Pulmonary artery endothelial cell (primary cell): ENCODE results near the gene ARAP2. TPM values are rescaled to one million over a fixed set of nuclear protein-coding genes. Genes with fewer than 3 reads are reported as not detected.

ENCODE experiments used
- DNase-seq: peaks from one replicate; pipeline ENCODE4 v3.0.0-alpha.2; 2011; ENCODE audit warnings: low read depth, low spot score
- total RNA-seq: library from RNA; depleted of rRNA; stranded (reverse); fragments of >200 nt; gene quantifications from 2 replicates; pipeline ENCODE4 v1.2.3, GENCODE V29; 2014

Gene ARAP2
- total RNA-seq, 1 donor from 2014 or later = 0.33 TPM

DNA sequence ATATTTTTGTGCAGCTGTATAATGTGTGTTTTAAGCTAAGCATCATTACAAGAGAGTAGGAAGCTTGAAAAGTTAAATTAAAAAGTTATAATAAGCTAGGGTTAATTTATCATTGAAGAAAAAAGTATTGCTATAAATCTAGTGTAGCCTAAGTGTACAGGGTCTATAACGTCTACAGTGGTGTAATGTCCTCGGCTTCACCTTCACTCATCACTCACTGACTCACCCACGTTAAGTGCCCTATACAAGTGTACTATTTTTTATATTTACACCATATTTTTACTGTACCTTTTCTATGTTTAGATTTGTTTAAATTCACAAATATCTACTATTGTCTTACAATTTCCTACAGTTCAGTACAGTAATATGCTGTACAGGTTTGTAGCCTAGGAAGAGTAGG, 23.5 kb downstream of the ARAP2 start:
- DNase-seq = no peak

DNA sequence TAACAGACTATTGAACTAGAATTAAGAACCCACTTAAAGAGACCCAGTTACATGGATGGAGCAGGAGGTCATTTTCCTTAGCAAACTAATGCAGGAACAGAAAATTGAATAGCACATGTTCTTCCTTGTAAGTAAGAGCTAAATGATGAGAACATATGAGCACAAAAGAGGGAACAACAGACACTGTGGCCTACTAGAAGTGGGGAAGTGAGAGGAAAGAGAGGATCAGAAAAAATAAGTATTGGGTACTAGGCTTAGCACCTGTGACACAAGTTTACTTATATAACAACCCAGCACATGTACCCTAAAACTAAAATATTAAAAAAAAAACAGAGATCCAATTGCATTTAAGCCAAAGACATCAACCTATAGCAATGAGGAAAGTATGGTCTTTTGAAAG, 26.2 kb downstream of the ARAP2 start:
- DNase-seq = no peak

DNA sequence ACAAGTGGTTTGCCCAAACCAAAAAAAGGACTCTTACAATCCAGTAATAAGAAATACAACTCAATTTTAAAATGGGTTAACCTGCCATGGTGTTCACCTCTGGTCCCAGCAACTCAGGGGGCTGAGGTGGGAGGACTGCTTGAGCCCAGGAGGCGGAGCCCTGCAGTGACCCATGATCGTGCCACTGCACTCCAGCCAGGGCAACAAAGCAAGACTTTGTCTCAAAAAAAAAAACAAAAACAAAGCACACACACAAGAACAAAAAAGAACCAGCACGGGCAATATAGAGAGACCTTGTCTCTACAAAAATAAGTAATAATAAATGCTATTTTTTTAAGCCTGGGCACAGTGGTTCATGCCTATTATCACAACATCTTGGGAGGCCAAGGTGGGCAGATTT, 28.7 kb downstream of the ARAP2 start:
- no peak for DNase-seq

DNA sequence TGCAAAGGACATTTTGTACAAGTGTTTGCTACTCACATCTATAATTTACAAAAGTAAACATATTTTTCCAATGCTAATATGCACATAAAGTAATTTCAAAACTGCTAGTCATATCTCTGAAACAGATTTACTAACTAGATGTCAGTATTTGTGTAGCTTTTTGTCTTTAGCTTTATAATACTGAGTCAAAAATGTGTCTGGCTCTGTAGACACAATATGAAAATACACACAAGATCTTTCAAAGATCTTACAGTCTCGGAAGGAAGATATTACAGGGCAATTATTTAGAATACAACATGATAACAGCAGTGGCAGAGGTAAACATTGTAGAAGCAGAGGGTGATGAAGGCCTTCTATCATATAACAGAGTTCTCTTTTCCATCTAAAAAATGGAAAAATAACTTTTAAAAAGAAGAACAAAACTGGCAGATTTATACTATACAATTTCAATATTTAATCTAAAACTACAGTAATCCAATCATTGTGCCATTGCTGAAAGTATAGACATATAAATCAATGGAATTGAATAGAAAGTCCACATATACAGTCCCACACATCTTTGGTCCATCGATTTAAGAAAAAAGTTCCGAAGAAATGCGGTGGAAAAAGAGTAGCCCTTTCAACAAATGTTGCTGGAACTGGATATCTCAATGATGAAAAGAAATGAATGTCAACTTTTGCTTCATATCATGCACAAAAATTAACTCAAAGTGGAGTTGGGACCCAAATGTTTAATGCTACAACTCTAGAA, 29.4 kb downstream of the ARAP2 start:
- DNase-seq = no peak

DNA sequence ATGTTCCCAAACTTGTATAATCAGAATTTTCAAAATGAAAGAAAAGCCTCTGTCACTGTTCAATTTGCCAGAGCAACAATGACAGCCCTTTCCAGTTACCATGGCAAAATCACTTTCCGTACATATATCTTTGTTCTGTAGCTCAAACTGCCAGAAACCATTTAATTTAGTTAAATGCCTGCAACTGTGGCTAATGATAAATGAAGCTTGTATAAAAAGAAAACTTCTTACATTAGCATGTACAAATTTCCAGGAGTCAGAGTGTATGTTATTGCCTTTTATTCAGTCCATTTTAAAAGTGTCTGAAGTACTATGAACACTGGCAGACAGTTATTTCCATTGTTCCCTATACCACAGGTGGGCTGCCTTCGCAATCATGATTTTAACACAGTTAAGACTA, 30.3 kb downstream of the ARAP2 start:
- DNase-seq = no peak

DNA sequence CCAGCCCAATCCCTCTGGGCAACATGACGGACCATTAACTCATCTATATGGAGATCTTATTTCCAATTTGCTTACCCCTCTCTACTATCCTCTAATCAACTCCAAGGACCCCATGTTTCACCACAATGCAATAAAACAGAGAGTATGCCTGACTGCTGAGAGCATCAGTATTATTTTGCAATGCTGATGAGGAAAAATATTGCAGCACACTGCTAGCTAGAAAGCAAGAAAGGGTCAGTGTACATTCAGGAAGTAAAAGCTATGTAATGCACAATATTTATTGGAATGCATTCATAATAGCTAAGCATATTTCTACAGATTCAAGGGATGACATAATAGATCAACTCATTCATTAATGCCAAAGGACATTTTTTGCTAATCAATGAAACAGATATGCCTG, 33.2 kb downstream of the ARAP2 start:
- no peak for DNase-seq

DNA sequence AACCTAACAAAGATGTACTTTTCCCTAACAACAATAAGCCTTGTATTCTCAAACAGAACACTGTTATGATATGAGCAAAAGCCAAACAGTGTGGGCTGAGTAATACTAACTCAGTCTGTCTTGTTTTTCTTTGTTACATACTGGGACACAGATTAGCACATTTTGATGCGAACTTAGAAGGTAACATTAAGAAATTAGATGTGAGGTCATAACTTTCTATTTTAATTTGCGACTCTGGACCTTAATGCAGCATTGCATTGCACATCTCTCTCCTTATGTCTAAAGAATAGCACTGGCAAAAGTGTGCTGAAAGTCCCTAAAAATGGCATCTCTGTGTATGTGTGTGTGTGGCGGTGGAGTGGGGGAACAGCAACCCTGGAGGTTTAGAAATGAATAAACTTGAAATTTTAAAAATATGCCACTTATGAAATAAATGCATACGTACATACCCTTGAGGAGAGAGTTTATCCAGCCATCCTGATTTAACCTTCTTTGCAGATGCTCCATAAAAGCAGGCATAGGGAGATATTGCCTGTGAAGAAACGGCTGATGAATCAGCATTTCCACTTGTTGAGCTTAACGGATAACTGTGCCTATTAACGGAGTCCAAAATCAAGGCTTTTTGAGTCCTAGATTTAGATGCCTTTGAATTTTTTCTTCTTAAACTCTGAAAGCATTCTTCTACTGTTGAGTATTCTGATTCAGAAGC, 34.2 kb downstream of the ARAP2 start:
- DNase-seq = no peak

DNA sequence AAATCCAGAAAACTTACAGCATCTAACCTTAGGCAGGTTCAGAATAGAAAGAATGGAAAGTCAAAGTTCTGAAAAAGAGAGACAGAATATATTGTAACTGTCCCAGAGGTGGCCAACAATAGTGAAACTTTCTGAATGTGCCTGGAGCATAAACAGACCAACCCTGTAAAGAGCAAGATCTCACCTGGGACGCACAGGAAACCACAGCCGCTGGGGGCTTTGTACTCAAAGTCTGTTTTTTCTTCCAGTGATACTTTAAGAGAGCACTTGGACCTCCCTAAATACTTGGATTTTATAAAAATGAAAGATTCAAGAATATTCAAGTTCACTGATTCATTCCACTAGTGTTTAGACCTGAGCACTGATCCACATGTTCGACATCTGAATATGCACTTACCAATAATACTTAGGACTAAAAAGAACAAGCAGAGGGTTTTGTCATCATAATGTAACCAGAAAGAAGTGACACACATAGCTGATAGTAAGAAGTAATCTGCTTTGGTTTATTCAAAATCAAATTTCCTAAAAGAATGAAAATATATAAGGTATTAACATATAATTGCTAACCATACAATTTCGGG, 35.3 kb downstream of the ARAP2 start:
- DNase-seq = no peak

DNA sequence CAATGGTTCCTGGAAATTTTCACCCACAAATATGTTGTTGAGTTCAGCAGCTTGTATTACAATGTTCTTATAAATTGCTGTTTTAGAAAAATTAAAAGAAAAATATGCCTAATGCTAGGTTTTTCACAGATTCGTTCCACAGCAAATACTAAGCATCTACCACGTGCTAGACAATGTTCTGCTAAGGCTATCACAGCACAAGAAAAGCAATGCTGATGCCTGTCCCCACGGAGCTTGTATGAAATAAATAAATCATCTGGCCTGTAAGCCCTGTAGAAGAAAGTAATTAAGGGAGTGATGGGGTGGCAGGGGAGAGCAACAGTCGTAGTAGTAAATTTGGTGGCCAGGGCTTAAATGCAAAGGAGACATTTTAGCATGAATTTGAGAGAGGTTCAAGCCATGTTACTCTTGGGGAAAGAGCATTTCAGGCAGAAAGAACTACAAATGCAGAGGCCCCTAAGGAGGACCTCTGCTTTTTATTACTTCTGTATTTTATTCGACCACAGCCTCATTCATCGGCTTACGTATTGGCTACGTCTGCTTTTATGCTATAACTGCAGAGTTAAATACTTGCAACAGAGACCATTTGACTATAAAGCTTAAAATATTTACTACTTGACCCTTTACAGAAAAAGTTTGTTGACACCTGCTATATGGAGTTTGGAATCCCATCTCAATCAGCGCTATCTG, 36.3 kb downstream of the ARAP2 start:
- DNase-seq = no peak

DNA sequence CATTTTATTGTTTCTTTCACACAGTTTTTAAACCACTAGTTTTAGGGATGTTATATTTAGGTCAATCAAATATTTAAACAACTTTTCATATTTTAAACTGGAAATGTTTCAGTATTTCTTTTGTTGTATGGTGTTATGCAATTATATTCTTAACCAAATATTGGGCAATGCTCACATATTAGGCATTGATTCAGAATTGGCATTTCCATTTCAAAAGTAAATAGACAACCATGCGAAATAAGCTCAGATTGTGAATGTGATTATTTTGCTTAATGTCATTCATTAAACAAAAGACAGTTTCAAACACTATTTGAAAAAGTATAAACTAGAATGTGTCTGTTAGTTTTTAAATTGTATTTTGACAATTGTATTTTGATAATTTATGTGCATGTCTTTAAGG, 36.9 kb downstream of the ARAP2 start:
- no peak for DNase-seq

DNA sequence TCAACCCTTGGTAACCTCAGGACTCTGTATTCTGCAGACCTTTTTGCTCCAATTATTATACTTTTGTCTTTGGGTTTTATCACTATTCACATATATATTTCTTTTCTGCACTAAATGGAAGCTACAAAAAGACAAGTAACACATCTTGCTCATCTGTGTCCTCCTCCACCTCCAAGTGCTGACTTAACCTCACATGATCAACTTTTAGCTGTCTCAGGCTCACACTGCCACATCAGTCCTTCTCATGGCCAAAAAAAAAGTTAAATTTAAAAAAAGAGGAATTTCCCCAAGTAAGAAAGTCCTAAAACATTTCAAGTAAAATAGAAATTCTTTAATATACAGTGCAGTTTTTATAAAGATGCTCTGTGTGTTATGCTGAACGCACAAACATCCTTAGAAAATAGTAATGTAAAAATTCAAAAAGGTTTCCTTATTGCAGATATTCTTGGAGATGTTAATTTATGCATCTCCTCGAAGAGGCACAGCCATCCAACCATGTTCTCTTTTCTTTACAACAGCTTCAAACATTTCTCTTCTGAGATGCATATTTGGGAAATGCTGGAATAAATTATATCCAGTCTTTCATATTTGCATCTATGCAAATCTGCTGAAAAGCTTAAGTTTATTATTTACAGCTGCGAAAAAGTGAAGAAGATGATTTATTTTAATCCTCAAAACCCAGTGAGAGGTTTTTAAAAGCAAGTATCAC, 37.6 kb downstream of the ARAP2 start:
- DNase-seq = no peak

DNA sequence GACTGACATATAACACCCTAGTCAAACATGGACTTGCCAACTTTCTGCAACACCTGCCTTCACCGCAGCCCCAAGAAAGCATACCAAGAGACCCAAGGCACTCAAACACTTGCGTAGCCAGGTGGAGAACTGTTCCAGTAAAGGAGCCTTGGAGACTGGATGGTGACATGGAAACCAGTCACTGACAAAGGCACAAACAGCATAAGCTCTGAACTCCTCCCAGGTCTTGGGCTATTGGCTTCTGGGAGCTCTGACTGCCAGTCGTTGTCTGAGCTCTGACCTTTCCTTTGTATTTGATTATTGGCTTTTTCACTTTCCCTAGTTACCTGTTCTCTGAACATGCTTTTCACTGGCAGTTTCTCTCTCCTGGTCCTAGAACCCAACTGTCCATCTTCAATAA, 38.3 kb downstream of the ARAP2 start:
- DNase-seq = no peak

DNA sequence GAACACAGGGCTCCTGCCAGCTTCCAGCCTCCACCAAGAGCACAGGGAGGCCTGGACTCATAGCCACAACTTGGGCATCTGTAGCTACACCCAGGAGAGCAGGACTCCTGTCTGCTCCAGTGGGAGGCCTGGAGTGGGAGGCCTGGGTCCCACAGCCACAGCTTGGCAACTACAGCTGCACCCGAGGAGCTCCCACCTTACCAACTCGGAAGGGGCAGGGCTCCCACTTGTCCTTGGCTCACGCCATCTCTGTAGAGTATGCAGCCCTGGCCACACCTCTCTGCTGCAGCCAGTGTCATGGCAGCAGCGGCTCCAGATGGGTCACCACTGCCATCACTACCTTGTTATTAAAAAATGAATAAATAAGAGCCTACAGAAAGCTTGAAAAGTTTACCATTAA, 45.5 kb downstream of the ARAP2 start:
- no peak for DNase-seq

DNA sequence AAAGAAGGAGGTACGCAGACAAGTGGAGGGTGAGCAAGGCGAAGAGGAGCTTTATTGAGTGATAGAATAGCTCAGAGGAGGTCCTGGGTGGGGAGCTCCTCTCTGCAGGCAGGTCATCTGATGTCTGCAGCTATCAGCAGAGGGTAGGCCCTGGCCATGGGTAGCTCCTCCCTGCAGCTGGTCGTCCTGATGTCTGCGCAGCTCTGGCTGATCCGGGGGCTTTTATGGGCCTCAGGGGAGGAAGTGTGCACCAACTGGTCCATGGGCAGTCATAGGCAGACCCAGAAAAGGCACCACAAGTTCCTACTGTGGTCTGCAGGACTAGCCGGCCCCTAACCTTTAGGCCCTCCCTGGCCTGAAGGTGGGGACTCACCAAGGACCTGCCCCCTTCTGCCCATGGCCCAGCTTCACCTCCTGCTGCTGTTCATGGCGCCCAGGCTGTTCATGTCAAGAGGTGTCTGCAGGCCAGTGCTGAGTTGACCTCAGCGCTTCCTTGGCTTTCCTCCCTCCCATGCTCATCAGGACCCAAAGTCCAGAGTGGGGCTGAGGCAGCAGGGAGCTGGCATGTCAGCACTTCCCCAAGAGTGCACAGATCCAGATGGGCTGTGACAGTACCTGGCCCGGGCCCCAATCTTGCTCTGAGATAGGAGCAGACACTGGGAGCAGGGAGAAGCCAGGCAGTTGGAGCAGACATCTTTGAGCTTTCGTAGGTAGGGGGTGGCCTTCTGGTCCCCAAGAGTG, 46.1 kb downstream of the ARAP2 start:
- DNase-seq = no peak

DNA sequence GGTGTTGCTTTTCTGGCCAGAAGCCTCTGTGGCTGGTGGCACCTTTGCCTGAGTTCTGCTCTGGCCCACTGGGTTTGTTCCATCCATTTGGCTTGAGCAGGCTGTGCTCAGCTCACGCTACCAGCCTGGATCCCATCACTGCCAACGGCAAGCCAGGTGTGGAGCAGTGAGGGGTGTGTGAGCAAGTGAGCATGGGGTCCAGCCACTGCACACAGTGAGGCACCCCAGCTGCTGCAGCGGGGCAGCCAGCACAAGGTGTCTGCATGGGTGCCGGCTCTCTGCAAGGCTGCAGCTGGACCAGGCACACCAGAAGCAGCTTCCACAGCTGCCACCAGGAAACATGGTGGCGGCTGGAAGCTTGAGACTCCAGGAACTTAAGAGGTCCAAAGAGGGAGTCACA, 46.8 kb downstream of the ARAP2 start:
- no peak for DNase-seq

DNA sequence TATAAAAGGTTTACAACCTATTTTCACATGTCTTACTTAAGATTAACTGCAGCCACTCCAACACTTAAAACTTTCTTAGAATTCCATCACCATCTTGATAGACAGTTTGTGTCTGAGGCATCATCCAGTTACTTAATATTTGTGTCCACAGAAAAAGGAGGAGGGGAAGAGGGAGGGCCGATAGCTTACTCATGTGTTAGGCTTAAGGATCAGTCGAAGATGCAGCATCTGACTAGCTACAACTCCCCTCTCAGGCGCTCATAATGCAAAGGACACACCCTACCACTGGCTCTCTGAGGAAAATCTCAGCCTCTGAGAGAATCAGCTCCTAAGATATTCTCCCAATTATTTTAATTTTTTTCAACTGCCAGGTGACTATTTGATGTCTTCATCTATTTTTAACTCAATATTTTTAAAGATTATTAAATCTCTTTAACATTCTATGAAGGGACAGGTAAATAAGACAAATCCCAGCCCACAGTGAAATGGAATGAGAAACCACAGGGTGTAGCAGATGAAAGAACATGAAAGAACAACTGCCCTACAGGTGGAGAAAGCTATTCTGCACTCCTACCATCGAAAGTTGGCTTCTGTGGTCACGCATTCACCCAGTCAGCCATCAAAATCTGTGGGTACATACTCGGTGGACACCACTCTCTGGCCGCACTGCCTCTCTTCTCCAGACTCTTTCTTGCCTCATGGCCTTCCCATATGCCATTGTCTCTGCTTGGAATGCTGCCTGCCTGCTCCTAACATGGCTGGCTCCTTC, 48.0 kb downstream of the ARAP2 start:
- DNase-seq = no peak

DNA sequence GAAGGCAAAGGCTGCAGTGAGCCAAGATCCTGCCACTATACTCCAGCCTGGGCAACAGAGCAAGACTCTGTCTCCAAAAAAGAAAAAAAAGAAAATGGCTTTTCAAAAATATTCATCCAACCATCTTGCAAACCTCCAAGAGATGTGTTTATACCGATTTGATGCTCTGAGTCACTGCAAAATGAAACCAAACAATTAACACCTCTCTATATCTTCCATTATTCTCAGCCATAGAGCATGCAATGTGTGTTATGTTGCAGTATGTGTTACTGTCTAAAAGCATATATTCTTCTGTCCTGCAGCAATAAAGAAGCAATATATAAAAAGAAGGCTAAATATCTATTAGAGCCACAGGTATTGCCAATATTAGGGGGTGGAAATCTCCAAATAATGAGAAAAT, 51.4 kb downstream of the ARAP2 start:
- DNase-seq = no peak

DNA sequence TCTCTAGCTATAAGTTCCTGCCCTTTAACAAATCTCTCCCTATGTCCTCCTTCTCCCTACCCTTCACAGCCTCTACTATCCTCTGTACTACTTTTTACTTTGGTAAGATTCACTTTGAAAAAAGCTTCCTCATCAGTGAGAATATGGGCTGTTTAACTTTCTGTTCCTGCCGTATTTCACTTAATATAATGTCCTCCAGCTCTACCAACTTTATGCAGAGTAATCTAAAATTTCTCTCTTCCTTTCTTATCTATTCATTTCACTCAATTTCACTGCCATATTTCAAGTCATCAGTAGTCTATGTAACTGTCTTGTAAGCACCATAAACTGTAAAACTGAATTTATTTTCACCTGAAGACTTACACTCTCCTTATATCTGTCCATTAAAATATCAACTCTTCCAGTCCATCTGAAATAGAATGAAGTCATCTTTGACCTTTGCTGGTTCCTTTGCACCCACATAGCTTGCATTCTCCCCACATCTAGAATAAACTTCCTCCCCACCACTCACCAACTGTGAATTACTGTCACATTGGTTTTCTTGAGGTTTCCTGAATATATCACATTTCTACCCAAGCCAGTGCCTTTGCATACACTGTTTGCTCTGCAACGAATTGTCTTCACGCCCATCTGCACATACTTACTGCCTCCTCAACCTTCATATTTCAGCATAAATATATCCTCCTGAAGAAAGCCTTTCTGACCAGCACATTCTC, 54.6 kb downstream of the ARAP2 start:
- DNase-seq = no peak

DNA sequence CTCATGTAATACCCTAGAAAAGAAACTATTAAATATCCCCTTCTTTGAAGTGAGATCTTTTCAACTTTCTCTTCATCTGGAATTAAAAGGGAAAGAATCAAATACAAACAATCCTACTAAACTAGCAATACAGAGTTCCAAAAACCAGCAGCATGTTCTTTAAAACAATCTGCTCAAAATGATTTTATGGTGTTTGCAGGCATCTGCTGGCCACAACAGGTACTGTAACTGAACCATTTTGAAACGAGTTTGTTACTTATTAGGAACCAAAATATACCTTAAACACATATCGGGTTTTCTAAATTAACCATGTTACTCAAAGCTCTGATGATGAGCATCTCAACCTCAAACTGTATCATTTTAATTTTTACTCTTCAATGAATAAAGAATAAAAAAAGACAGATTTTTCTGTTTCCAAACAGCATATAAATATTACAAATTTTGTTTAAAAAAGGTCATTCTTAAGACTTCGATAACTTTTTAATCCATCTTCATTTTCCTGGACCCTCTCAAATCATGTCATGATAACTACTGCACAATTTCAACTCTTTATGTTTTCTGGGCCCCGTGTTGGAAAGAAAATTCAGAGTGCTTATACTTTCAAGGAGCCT, 56.5 kb downstream of the ARAP2 start:
- DNase-seq = no peak
